Calu3 (cell line): ENCODE measurements around the gene OSBP2. TPM values are rescaled to one million over a fixed set of nuclear protein-coding genes. Genes with fewer than 3 reads are reported as not detected.

ENCODE experiments used
- BruUV-seq: library from RNA; stranded (reverse); fragments of 400-500 nt; replicated peaks from 2 replicates; lab custom pipeline; 2021; lab: Mats Ljungman, UMichigan
- CTCF ChIA-PET: fragments of 300-600 bp; sonication (Branson Sonifier 250); formaldehyde crosslinking; loops from one replicate; lab custom pipeline; 2022; ENCODE audit warnings: antibody characterized with exemption; lab: Charles Lee
- DNase-seq: peaks from one replicate; pipeline ENCODE4 v3.0.0; 2022
- H3K27ac Mint-ChIP-seq: one replicate; pipeline ENCODE4 v1.8.0; 2022; ENCODE audit warnings: mixed read lengths; ENCODE audit not compliant: unreplicated experiment
- H3K27me3 Mint-ChIP-seq: one replicate; pipeline ENCODE4 v1.8.0; 2022; ENCODE audit warnings: mixed read lengths; ENCODE audit not compliant: unreplicated experiment
- H3K36me3 Mint-ChIP-seq: one replicate; pipeline ENCODE4 v1.8.0; 2022; ENCODE audit warnings: mild to moderate bottlenecking, moderate library complexity, mixed read lengths; ENCODE audit not compliant: insufficient read depth, unreplicated experiment
- H3K4me1 Mint-ChIP-seq: one replicate; pipeline ENCODE4 v1.8.0; 2022; ENCODE audit warnings: mild to moderate bottlenecking, low read depth, mixed read lengths; ENCODE audit not compliant: unreplicated experiment
- H3K4me3 Mint-ChIP-seq: one replicate; pipeline ENCODE4 v1.8.0; 2022; ENCODE audit warnings: mild to moderate bottlenecking, low read depth, moderate library complexity, mixed read lengths; ENCODE audit not compliant: unreplicated experiment
- H3K9me3 Mint-ChIP-seq: one replicate; pipeline ENCODE4 v1.8.0; 2022; ENCODE audit warnings: low read depth, mixed read lengths; ENCODE audit not compliant: unreplicated experiment
- intact Hi-C: fragments of 100-400 bp; cut with micrococcal nuclease; formaldehyde crosslinking; loops from one replicate; pipeline ENCODE4 v1.10.0; 2022; ENCODE audit not compliant: unreplicated experiment
- total RNA-seq: library from RNA; stranded (reverse); gene quantifications from 2 replicates; pipeline ENCODE4 v1.2.3, GENCODE V29; 2022
- TF ChIP-seq, protein P1 (sequence below): fragments of 200-600 bp; IDR thresholded peaks from one replicate; pipeline ENCODE4 v1.8.0; 2022; ENCODE audit warnings: antibody characterized with exemption; ENCODE audit not compliant: unreplicated experiment

Gene OSBP2
- total RNA-seq, 1 experiment from 2014 or later: 5.2 TPM

DNA sequence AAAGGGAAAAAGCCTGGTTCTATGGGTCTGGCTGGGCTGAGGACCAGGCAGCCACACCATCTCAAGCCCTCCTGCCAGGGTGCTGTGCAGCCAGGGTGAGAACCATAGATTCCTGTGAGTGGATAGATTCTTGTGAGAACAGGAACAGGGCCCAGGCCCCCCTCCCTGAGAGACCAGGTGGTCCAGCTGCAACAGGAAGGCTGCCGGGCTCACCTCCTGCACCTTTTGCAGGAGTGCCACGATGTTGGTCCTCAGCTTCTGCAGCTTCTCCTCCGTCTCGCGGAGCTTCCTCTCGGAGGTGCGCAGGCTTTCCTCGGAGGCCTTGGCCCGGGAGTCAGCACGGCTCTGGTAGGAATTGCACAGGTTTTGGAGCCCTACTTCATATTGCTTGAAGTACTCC, 233.1 kb downstream of the OSBP2 start:
- CTCF ChIA-PET: interaction anchor here (0.5 kb wide), 1 partner anchor 293 kb away, joined by 11 read pairs; no protein-coding TSS in a partner anchor
- BruUV-seq: no TSS peak
- Mint-ChIP-seq H3K4me1 (no peaks in the 10 kb centered on the region), H3K27me3 (no peaks in the 10 kb centered on the region), H3K27ac (no peak overlapping the region), H3K9me3 (no peaks in the 10 kb centered on the region), H3K36me3 (peaks cover 44% of the 10 kb centered on the region), H3K4me3 (no peak overlapping the region)
- TF ChIP-seq, protein P1, sequence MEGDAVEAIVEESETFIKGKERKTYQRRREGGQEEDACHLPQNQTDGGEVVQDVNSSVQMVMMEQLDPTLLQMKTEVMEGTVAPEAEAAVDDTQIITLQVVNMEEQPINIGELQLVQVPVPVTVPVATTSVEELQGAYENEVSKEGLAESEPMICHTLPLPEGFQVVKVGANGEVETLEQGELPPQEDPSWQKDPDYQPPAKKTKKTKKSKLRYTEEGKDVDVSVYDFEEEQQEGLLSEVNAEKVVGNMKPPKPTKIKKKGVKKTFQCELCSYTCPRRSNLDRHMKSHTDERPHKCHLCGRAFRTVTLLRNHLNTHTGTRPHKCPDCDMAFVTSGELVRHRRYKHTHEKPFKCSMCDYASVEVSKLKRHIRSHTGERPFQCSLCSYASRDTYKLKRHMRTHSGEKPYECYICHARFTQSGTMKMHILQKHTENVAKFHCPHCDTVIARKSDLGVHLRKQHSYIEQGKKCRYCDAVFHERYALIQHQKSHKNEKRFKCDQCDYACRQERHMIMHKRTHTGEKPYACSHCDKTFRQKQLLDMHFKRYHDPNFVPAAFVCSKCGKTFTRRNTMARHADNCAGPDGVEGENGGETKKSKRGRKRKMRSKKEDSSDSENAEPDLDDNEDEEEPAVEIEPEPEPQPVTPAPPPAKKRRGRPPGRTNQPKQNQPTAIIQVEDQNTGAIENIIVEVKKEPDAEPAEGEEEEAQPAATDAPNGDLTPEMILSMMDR: no peak
- no peak for DNase-seq
- intact Hi-C loops: no loop called here

DNA sequence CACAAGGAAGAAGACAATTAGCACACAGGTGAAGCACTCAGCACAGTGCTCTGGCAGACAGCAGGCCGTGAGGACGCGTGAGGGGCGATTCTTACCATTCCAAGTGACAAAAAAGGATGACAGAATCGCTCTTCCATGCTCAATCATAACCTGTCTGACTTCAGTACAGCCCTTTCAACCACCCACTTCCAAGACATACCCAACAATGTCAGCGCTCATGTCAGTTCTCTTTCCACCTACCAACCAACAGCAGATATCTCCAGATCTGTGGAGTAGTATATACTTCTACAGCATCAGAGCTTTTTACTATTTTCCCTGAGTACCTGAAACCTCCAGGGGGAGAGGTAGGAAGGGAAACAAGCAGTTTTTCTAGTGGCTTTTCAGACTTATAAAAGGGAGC, 233.7 kb downstream of the OSBP2 start:
- no peaks in the 10 kb centered on the region for H3K9me3 Mint-ChIP-seq

DNA sequence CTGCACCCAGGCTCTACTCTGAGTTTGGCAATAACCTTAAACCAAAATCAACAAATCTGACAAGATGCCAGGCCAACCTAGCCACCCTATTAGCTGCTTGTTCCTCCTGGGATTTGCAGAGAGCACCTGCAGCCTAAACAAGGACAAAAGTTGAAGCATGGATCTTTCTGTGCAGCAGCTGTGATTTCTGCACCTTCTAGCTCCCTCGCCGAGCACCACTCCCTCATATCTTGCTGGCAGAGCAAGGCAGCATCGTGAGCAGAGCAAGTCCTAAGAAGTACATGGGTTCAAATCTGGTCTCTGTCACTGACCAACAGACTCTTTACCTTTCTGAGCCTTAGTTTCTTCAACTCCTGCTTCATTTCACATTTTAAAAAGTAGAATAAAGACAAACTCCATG, 235.6 kb downstream of the OSBP2 start:
- CTCF ChIA-PET: interaction anchor here (0.5 to 0.8 kb wide), 2 partner anchors 40 to 41 kb away, joined by 3 read pairs; no protein-coding TSS in a partner anchor
- Mint-ChIP-seq H3K4me1 (no peaks in the 10 kb centered on the region), H3K27me3 (no peaks in the 10 kb centered on the region), H3K36me3 (peaks cover 54% of the 10 kb centered on the region), H3K4me3 (no peak overlapping the region), H3K27ac (no peak overlapping the region), H3K9me3 (no peaks in the 10 kb centered on the region)
- no peak for DNase-seq
- no TSS peak for BruUV-seq
- intact Hi-C loops: no loop called here
- TF ChIP-seq, protein P1: no peak

More for the DNA sequence above, 233.7 kb downstream of the OSBP2 start:
- DNase-seq: no peak
- peaks cover 43% of the 10 kb centered on the region for H3K36me3 Mint-ChIP-seq
- intact Hi-C loops: no loop called here
- H3K27me3 Mint-ChIP-seq: no peaks in the 10 kb centered on the region
- no TSS peak for BruUV-seq
- H3K27ac Mint-ChIP-seq: no peak overlapping the region
- H3K4me1 Mint-ChIP-seq: no peaks in the 10 kb centered on the region
- no peak overlapping the region for H3K4me3 Mint-ChIP-seq
- TF ChIP-seq, protein P1: no peak
- CTCF ChIA-PET: interaction anchor here (0.5 kb wide), 1 partner anchor 293 kb away, joined by 11 read pairs; no protein-coding TSS in a partner anchor

DNA sequence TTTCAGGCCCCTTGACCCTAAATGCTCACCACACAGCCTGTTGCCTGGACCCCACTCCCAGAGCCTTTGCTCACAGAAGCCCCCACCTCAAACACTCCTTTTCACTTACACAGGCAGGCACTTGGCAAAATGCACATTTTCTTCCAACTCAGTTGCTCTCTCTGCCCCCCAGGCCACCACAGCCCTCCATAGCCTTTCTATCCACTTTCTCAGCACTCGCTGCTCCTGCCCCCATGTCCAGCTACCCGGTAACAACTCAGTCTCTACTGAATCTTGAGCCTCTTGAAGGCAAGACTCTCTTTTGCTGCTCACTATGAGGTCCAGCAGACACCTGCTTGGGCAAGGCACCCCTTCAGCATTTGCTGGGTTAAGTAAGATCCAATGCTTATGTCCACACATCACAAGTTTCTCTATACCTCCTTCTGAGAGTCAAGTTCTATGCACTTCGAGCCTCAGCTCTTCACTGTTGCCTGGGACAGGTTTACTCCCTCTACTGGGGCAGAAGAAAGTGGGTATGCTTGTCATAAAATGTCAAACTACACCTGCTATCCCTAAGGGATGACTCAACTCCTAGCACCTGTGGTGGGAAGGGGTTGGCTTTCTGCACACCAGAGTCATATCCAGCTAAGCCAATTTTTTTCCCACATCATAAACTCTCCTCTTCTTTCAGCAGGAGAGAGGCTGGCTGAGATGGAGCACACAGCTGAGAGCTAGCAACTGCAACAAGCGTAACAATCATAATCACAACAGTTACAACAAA, 237.0 kb downstream of the OSBP2 start:
- intact Hi-C loops: no loop called here
- Mint-ChIP-seq H3K27me3 (no peaks in the 10 kb centered on the region), H3K9me3 (no peaks in the 10 kb centered on the region), H3K27ac (no peak overlapping the region), H3K36me3 (peaks cover 55% of the 10 kb centered on the region), H3K4me1 (no peaks in the 10 kb centered on the region), H3K4me3 (no peak overlapping the region)
- TF ChIP-seq, protein P1: no peak
- BruUV-seq: no TSS peak
- no peak for DNase-seq
- CTCF ChIA-PET: no interaction called here
